NK-92 (cell line): ENCODE data around the gene EMP2.
"Not testable (repeated sequence)": the region's sequence is repeated elsewhere in the genome, so short reads cannot be mapped to it uniquely, and the experiment has no call there.

Experiments used
- DNase-seq: peaks from one replicate; lab custom pipeline; 2025; ENCODE audit not compliant: unreplicated experiment; lab: John Stamatoyannopoulos, UW

EMP2 gene

DNA sequence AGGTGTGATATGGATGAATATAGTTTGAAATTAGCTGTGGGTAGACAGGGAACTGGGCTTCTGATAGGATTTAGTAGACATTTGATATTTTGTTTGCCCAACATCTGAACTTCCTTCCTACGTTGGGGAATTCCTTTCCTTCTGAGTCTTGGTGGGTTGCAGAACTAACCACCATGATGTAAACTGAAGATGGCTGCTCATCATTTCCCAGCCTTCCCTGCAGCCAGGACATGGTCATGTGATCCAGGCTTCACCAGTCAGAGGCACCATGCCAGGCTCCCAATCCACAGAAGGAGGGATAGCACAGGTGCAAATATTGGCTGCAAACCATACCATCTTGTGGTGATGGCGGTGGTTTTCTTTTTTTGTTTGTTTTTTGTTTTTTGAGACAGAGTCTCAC lies 57.4 kb downstream of the EMP2 start:
- no peak for DNase-seq

DNA sequence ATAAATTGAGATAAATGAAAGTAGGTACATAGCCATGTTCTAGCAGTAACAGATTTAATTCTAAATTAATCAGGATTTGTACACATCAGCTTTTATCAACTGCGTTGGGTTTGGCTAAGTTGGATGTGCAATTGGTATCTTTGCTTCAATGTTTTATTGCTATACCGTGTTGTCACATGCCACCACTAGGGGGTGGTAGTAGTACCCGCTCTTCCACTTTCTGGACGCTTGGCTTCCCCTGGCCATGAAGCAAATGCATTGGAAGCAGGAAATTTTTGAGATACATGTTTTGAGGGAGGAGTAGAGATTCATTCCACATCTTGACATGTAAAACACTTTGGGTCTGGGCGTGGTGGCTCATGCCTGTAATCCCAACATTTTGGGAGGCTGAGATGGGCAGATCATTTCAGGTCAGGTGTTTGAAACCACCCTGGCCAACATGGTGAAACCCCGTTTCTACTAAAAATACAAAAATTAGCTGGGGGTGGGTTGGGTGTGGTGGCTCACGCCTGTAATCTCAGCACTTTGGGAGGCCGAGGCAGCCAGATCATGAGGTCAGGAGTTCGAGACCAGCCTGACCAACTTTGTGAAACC lies 58.6 kb downstream of the EMP2 start:
- no peak for DNase-seq

DNA sequence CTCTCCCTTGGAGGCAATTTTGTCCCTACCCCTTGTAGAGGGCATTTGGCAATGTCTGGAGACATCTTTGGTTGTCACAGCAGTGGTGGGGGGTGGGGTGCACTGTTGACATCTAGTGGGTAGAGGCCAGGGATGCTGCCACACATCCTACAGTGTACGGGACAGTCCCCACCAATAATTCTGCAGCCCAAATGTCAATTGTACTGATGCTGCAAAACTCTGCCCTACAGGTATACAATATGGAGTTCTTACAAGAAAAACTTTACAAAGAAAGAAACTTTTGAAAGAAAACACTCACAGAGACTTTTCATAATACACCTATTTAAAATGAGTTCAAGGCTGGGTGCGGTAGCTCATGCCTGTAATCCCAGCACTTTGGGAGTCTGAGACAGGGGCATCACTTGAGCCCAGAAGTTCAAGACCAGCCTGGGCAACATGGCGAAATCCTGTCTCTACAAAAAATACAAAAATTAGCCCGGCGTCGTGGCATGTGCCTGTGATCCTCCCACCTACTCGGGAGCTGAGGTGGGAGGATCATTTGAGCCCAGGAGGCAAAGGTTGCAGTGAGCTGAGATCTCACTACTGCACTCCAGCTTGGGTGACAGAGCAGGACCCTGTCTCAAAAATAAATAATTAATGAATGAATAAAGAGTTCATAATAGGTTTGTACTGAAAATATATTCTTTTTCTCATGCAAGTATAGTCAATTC lies 59.4 kb downstream of the EMP2 start:
- DNase-seq, result no peak

DNA sequence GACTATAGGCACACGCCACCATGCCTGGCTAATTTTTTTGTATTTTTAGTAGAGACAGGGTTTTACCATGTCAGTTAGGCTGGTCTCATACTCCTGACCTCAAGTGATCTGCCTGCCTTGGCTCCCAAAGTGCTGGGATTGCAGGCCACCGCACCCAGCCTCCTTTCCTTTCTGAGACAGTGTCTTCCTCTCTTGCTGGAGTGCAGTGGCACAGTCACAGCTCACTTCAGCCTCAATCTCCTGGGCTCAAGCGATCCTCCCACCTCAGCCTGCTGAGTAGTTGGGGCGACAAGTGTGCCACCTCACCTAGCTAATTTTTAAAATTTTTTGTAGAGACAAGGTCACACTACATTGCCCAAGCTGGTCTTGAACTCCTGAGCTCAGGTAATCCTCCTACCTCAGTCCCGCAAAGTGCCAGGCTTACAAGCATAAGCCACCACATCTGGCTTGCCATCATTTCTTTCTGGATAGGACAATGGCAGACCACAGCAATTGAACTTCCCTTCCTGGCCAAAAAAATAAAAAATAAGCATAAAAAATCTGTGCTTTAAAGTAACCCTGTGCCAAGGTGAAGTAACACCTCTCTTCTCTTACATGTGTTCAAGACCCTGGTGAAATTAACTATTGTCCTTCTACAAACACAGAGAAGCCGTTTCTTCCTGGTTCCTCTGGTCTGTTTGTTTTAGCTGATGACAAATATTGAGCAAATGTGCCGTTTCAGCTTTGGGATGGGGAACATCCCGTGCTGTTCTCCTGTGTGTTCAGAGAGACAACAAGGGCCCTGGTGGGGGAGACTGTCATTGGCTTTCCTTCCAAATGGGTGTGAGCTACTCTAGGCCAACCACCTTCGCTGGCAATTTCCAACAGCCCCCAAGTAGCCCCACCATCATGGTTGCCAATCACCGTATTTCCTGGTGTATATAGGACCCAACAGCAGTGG lies 60.2 kb downstream of the EMP2 start:
- no peak for DNase-seq

DNA sequence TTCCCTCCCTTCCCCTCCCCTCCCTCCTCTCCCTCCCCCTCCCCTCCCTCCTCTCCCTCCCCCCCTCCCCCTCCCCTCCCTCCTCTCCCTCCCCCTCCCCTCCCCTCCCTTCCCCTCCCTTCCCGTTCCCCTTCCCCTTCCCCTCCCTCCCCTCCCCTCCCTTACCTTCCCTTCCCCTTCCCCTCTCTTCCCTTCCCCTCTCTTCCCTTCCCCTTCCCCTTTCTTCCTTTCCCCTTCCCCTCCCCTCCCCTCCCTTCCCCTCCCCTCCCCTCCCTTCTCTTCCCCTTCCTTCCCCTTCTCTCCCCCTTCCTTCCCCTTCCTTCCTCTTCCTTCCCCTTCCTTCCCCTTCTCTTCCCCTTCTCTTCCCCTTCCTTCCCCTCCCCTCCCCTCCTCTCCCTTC lies 61.1 kb downstream of the EMP2 start:
- DNase-seq, result no peak

DNA sequence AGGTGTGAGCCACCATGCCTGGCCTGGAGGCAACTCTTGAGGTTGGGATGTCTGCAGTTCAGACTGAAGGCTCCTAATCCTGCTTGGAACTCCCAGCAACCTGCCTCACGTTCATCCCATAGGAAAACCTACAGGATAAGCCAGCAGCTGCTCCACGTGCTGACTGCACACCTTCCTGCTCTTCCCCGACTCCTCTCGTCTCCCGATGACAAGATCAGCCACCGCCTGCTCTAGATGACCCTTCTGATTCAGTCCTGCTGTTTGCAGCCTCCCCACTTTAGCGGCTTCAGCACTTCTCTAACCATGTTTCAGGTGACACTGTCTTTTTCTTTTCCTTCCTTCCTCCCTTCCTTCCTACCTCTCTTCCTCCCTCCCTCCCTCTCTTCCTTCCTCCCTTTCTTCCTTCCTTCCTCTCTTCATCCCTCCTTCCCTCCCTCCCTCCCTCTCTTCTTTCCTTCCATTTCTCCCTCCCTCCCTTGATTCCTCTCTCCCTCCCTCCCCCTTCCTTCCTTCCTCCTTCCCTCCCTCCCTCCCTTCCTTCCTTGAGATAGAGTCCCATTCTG lies 61.8 kb downstream of the EMP2 start:
- DNase-seq, result no peak

DNA sequence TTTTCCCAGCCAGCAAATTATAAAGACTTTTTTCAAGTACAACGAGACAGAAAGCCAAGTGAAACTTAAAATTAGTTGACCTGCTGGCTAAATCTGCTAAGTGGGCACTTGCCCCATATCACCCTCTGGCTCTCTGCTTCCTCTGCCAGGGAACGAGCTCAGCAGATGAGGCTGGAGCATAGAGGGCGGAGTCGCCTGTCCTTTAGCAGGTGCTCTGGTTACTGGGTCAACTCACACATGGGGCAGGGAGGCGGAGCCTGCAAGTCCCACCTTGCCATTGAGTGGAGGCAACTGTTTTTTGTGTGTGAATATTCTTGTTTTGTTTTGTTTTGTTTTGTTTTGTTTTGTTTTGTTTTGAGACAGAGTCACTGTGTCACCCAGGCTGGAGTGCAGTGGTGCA lies 62.5 kb downstream of the EMP2 start:
- DNase-seq, result no peak

DNA sequence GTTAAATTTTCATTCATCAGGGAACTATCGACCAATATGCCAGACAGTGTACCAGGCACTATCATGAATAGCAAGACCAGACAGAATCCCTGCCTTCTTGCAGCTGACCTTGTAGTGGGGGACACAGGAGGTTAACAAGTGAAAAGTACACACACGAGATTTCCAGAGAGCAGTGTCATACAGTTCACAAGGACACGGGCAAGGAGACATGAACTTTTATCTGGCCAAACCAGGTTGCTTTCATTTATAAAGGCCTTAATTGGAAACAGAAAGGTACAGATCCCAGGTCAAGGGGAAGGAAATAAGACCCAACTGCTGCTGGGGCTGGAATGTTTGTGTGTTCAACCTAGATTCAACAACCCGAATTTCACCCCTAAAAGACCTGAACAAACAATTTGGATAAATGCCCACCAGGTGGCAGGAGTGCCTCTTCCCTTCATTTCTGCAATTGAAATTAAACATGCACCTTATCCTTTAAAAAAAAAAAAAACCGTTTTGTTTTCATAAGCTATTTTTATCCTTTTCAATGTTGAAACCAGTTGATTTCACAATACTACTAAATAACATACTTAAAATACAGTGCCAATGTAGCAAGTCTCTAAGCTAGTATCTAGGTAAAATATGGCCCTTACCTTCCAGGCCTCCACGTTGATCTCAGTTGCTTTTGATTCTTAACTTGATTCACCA lies 65.9 kb downstream of the EMP2 start:
- DNase-seq, result no peak

DNA sequence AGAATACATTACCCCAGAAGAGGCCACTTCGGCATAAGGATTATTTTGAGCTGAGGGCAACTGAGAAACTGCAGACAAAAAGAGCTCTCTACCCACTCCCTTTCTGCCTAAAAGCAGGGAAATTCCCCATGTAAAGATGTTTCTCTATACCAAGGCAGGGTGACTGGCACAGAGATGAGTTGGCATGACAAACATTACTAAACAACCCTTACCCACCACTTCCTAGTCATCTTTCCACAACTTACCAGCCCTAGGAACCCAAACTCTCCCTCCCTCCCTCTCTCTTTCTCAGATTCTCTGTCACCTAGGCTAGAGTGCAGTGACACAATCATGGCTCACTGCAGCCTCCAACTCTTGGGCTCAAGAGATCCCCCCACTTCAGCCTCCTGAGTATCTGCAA lies 68.6 kb downstream of the EMP2 start:
- no peak for DNase-seq

DNA sequence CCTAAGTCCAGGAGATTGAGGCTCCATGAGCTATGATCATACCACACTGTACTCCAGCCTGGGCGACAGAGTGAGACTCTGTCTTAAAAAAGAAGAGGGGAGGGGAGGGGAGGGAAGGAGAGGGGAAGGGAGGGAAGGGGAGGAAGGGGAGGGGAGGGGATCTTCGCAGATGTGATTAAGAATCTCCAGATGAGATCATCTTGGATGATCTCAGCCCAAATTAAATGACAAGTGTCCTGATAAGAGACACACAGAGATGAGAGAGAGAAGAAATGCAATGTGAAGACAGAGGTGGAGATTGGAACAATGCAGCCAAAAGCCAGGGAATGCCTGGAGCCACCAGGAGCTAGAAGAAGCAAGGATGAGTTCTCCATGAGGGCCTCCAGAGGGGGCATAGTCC lies 70.1 kb downstream of the EMP2 start:
- no peak for DNase-seq

DNA sequence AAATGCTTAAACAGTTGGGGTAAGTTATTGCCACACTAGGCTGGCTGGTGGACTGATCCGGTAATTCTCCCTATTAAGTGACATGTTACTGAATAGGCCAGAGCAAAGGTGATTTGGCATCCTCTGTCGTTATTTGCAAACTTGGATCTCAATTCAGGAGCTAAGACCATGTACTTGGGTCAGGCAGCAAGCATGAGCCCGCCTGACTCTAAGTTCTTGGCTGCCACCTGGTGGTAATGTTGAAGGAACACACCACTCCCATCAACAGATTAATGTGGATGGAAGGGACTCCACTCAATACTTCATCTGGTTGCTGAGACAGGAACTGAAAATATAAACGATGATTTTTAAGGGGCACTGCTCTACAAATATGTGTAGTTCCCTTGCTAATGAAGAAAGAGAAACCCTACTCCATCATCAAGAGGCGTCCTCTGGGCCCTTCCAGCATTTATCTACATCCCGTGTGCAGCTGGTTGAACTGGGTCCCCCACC lies 70.8 kb downstream of the EMP2 start:
- DNase-seq, result no peak

DNA sequence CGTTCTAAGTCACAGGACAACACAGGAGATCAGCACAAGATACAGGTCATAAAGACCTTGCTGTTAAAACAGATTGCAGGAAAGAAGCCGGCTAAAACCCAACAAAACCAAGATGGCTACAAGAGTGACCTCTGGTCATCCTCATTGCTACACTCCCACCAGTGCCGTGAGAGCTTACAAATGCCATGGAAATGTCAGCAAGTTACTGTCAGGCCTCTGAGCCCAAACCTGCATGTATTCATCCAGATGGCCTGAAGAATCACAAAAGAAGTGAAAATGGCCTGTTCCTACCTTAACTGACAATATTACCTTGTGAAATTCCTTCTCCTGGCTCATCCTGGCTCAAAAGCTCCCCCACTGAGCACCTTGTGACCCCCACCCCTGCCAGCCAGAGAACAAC lies 75.1 kb downstream of the EMP2 start:
- DNase-seq, result not testable (repeated sequence)

DNA sequence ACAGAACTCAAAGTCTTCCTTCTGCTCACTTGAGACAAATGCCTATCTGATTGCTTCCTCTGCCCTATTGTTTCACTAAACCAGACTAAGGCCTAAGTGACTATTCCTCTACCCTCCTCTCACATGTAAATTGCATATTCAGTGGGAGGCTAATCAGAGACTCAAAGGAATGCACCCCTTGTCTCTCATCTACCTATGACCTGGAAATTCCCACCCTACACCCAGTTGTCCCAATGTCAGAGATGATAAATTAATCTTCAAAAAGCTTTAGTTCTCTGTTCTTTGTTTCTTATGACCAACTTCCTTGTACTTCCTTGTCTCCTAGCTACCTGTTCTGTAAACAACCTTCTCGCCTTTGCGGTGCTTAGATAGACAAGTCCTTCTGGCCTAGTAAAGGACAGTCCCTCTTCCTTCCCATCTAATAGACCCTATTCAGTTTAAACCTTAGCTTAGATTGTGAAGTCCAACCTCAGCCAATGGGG lies 76.0 kb downstream of the EMP2 start:
- no peak for DNase-seq

DNA sequence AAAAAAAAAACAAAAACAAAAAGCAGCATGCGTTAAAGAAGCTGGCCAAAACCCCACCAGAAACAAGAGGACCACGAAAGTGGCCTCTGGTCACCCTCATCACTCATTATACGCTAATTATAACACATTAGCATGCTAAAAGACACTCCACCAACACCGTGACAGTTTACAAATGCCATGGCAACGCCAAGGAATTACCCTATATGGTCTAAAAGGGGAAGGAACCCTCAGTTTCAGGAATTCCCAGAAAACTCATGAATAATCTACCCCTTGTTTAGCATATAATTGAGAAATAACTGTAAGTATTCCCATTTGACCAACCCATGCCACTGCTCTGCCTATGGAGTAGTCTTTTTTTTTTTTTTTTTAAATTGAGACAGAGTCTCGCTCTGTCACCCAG lies 77.6 kb downstream of the EMP2 start:
- DNase-seq, result no peak

DNA sequence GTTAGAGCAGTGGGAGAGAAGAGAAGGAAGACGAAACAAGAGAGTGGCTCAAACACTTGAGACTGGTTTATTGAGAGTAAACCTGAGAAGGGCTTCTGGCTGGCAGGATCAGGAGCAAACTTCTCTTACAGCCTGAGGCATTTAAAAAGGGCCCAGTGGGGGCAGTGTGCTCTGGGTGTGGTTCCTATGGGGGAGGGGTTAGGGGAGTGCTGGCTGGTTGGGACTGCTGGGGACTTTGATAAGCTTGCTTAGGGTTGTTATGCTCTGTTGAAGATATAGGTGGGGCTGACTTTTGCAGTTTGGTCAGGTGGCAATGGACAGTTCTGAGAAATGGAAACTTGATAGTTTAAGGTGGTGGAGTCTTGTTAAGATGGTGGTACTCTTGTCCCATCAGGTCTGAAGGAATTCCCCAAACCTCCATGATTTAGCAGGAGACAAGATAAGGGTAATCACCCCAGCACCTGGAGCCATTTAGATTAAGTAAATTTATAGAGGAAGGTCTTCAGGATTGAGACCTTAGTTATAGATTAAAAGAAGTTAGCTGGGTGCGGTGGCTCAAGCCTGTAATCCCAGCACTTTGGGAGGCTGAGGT lies 79.3 kb downstream of the EMP2 start:
- no peak for DNase-seq

DNA sequence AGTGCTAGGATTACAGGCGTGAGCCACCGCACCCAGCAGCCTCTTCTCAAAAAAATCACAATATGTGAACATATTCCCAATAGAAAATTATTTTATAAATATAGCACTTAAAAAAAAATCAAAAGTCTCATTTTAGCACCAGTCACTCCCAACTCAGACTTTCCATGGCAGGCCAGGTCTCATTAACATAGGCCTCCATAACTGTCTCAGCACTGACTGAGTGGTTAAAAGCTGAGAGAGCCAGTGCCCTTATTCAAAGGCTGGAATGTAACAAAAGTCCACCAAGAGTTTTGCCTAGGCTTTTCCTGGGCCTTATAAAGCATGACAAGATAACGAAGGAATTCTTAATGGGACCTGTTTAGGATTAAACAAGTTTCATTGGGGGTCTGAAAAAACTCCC lies 79.8 kb downstream of the EMP2 start:
- DNase-seq, result no peak

DNA sequence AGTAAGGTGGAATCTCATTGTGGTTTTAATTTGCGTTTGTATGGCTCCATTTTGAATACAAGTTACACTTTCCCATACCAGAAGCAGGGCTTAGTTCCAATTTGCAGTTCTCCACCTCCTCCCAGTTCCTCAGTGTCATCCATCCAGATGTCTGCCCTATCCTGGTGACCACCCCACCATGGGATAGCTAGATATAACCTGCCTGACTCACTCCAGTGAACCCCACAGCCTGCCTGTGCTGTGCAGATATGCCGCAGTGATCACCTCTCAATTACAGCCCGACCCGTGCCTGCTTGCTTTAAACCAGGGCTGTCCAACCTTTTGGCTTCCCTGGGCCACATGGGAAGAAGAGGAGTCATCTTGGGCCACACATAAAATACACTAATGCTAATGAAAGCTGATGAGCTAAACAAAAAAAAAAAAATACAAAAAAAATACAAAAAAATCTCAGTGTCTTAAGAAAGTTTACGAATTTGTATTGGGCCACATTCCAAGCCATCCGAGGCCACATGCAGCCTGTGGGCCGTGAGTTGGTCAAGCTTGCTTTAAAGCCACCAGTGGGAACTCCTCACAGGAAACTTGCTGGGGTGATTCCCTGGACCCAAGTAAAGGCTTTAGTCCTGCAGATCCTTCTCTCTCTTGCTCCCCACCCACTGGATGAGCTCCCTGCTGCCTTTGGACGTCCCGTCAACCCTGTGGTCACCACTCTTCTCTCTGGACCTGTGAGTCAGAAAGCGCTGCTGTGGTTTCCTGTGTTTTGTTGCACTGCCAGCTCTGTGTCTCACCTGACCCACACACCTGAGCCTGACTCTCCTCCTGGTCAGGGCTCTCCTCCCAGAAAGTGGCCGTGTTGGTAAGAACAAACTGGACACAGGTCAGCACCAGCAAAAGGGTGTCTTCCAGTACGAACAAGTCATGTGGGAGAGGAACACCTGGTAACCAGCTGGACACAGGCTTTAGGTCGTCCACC lies 83.0 kb downstream of the EMP2 start:
- no peak for DNase-seq

DNA sequence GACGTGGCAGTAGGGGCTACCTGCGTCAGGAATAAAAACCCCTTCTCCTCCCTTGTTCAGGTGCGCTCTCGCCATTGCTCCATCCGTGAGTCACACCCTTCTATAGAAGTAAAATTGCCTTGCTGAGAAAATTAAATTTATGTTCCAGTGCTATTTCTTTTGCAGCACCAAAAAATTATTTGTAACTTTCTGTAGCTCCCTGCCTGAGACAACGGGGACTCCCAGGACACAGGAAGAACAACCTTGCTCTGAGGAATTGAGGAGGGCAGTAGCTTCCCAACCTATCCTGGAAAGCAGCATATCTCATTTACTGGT lies 85.4 kb downstream of the EMP2 start:
- DNase-seq, result no peak

DNA sequence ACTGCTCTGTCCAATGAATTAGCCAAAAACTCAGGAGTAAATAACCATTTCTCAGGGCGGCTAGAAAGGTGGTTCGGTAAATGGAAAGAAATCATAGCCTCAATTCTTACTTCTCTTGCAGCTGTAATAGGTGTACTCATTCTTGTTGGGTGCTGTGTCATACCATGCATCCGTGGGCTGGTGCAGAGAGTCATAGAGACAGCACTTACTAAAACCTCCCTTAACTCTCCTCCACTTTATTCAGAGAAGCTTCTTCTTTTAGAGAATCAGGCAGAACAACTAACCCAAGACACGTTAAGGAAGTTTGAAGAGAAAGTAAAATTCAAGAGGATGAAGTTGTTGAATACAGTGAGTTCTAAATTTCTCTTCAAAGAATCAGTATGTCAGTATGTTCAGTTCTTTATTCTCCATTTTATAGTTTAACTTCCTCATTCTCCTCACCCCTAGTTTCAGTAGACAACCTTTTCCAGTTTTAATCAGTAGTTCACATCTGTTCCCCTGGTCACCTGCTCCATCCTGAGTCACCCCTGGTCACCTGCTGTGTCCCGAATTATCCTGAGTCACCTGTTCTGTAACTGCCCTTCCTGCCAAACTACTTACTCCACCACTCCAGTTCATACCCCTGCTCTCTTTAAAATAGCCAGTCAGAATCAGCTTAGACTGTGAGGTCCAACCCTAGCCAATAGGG lies 85.9 kb downstream of the EMP2 start:
- DNase-seq, result no peak
